Mesendoderm (in vitro differentiated cells): ENCODE results near the gene DEFB119.

Experiments
- DNase-seq: peaks from one replicate; pipeline ENCODE4 v3.0.0; 2013
- H2AK5ac ChIP-seq: 2 replicates; pipeline ENCODE4 v1.6.1; 2013; ENCODE audit warnings: low read length, inconsistent platforms
- H2BK120ac ChIP-seq: 2 replicates; pipeline ENCODE4 v1.6.1; 2013; ENCODE audit warnings: low read depth, mild to moderate bottlenecking, low read length, moderate library complexity, mixed read lengths
- H2BK15ac ChIP-seq: replicated peaks from 2 replicates; pipeline ENCODE4 v1.6.1; 2013; ENCODE audit warnings: low read depth, mild to moderate bottlenecking, moderate library complexity
- H2BK5ac ChIP-seq: 2 replicates; pipeline ENCODE4 v1.6.1; 2013; ENCODE audit warnings: low read length, inconsistent platforms
- H3K18ac ChIP-seq: 2 replicates; pipeline ENCODE4 v1.6.1; 2013; ENCODE audit warnings: mild to moderate bottlenecking, low read length, mixed read lengths
- H3K23ac ChIP-seq: one replicate; pipeline ENCODE4 v1.6.1; 2013; ENCODE audit warnings: low read length
- H3K27ac ChIP-seq: 2 replicates; pipeline ENCODE4 v1.5.1; 2013; ENCODE audit warnings: low read depth, mild to moderate bottlenecking, inconsistent platforms, low read length, moderate library complexity
- H3K27me3 ChIP-seq: 2 replicates; pipeline ENCODE4 v1.6.1; 2013; ENCODE audit warnings: low read length, control low read depth, mild to moderate bottlenecking, inconsistent platforms; ENCODE audit not compliant: insufficient read depth, poor library complexity
- H3K36me3 ChIP-seq: 2 replicates; pipeline ENCODE4 v1.6.1; 2013; ENCODE audit warnings: low read length, inconsistent platforms; ENCODE audit not compliant: control insufficient read depth, insufficient read depth
- H3K4ac ChIP-seq: one replicate; pipeline ENCODE4 v1.6.1; 2013; ENCODE audit warnings: low read depth, mild to moderate bottlenecking, low read length, moderate library complexity
- H3K4me1 ChIP-seq: 2 replicates; pipeline ENCODE4 v1.6.1; 2013; ENCODE audit warnings: low read depth, low read length, inconsistent platforms; ENCODE audit not compliant: control insufficient read depth
- H3K4me2 ChIP-seq: 2 replicates; pipeline ENCODE4 v1.6.1; 2013; ENCODE audit warnings: low read length
- H3K4me3 ChIP-seq: 2 replicates; pipeline ENCODE4 v1.5.1; 2013; ENCODE audit warnings: mild to moderate bottlenecking, low read length
- H3K56ac ChIP-seq: one replicate; pipeline ENCODE4 v1.6.1; 2013; ENCODE audit warnings: low read length
- H3K79me1 ChIP-seq: 2 replicates; pipeline ENCODE4 v1.6.1; 2013; ENCODE audit warnings: low read length, inconsistent platforms
- H3K79me2 ChIP-seq: 2 replicates; pipeline ENCODE4 v1.6.1; 2013; ENCODE audit warnings: mild to moderate bottlenecking, low read length; ENCODE audit not compliant: control insufficient read depth, insufficient read depth
- H3K9ac ChIP-seq: 2 replicates; pipeline ENCODE4 v1.6.1; 2013; ENCODE audit warnings: low read length, inconsistent platforms
- H4K5ac ChIP-seq: one replicate; pipeline ENCODE4 v1.6.1; 2013; ENCODE audit warnings: low read length
- H4K8ac ChIP-seq: one replicate; pipeline ENCODE4 v1.6.1; 2013; ENCODE audit warnings: low read depth, mild to moderate bottlenecking, control low read depth, low read length, moderate library complexity
- WGBS: extraction: QIAGEN DNeasy Blood & Tissue Kit; methylation state at CpG from one replicate; pipeline ENCODE4 v1.1.7; 2013; ENCODE audit warnings: low lambda C conversion rate, missing lambda C conversion rate; ENCODE audit not compliant: insufficient coverage; ENCODE audit errors: extremely low coverage; 5-methylcytosine and 5-hydroxymethylcytosine counted together

The DEFB119 gene

GRCh38 chr20:31415653-31416052, 25.3 kb upstream of the DEFB119 start:
- H3K9ac ChIP-seq = no peak overlapping the region
- H2BK15ac ChIP-seq = no peak overlapping the region
- no peaks in the 10 kb centered on the region for H3K4me1 ChIP-seq
- no peak overlapping the region for H2BK5ac ChIP-seq
- H3K4ac ChIP-seq = no peak overlapping the region
- no peak overlapping the region for H2BK120ac ChIP-seq
- H3K56ac ChIP-seq = no peak overlapping the region
- H3K79me1 ChIP-seq = no peaks in the 10 kb centered on the region
- H3K36me3 ChIP-seq = no peaks in the 10 kb centered on the region
- H3K4me2 ChIP-seq = no peak overlapping the region
- H2AK5ac ChIP-seq = no peak overlapping the region
- no peaks in the 10 kb centered on the region for H3K79me2 ChIP-seq
- no peak overlapping the region for H3K23ac ChIP-seq
- no peak overlapping the region for H3K18ac ChIP-seq
- no peak for DNase-seq
- WGBS = no CpG with 5 or more reads among the region's 2 CpGs
- H3K27ac ChIP-seq = no peak overlapping the region
- no peak overlapping the region for H4K8ac ChIP-seq
- H3K27me3 ChIP-seq = no peaks in the 10 kb centered on the region
- no peak overlapping the region for H3K4me3 ChIP-seq
- no peak overlapping the region for H4K5ac ChIP-seq

- no peak for DNase-seq
Observed at GRCh38 chr20:31414381-31414780, 24.0 kb upstream of the DEFB119 start.

GRCh38 chr20:31410011-31410410, 19.6 kb upstream of the DEFB119 start:
- Histone ChIP-seq H3K27me3 (no peaks in the 10 kb centered on the region), H3K27ac (no peak overlapping the region), H3K56ac (no peak overlapping the region), H2BK5ac (no peak overlapping the region), H3K23ac (no peak overlapping the region), H4K5ac (no peak overlapping the region), H4K8ac (no peak overlapping the region), H2BK15ac (no peak overlapping the region), H3K79me2 (no peaks in the 10 kb centered on the region), H2AK5ac (no peak overlapping the region), H3K79me1 (no peaks in the 10 kb centered on the region), H3K4me2 (no peak overlapping the region), H2BK120ac (no peak overlapping the region), H3K9ac (no peak overlapping the region), H3K36me3 (no peaks in the 10 kb centered on the region), H3K18ac (no peak overlapping the region), H3K4me3 (no peak overlapping the region), H3K4ac (no peak overlapping the region), H3K4me1 (no peaks in the 10 kb centered on the region)
- DNase-seq = no peak
- WGBS = 100% methylated on average over 1 of the region's 1 CpG

More at GRCh38 chr20:31414381-31414780, 24.0 kb upstream of the DEFB119 start:
- no peak overlapping the region for H3K4me3 ChIP-seq
- H3K79me1 ChIP-seq = no peaks in the 10 kb centered on the region
- H3K4me2 ChIP-seq = no peak overlapping the region
- no CpG with 5 or more reads among the region's 6 CpGs for WGBS
- H3K36me3 ChIP-seq = no peaks in the 10 kb centered on the region
- H2AK5ac ChIP-seq = no peak overlapping the region
- H3K56ac ChIP-seq = no peak overlapping the region
- no peak overlapping the region for H3K18ac ChIP-seq
- H3K79me2 ChIP-seq = no peaks in the 10 kb centered on the region
- no peak overlapping the region for H4K8ac ChIP-seq
- H4K5ac ChIP-seq = no peak overlapping the region
- H3K27me3 ChIP-seq = no peaks in the 10 kb centered on the region
- H2BK120ac ChIP-seq = no peak overlapping the region
- no peaks in the 10 kb centered on the region for H3K4me1 ChIP-seq
- no peak overlapping the region for H2BK5ac ChIP-seq
- H2BK15ac ChIP-seq = no peak overlapping the region
- no peak overlapping the region for H3K23ac ChIP-seq
- no peak overlapping the region for H3K4ac ChIP-seq
- no peak overlapping the region for H3K9ac ChIP-seq
- no peak overlapping the region for H3K27ac ChIP-seq

GRCh38 chr20:31406115-31406514, 15.7 kb upstream of the DEFB119 start, which contains the start of gene DEFB121:
TSS of gene DEFB121 (minus strand) at chr20:31406215. CDS start at chr20:31406152, 63 bp downstream.
- H3K4me2 ChIP-seq = no peak within 1 kb of the TSS
- no peak within 1 kb of the TSS for H3K23ac ChIP-seq
- H3K79me2 ChIP-seq = no peaks in the 10 kb centered on the region
- no peak within 1 kb of the TSS for H2AK5ac ChIP-seq
- no peak for DNase-seq
- H4K5ac ChIP-seq = no peak within 1 kb of the TSS
- H3K27me3 ChIP-seq = no peaks in the 10 kb centered on the region
- no peak within 1 kb of the TSS for H2BK5ac ChIP-seq
- H3K18ac ChIP-seq = no peak within 1 kb of the TSS
- no peak within 1 kb of the TSS for H4K8ac ChIP-seq
- no peak within 1 kb of the TSS for H2BK15ac ChIP-seq
- no peak within 1 kb of the TSS for H3K9ac ChIP-seq
- no peaks in the 10 kb centered on the region for H3K36me3 ChIP-seq
- no CpG with 5 or more reads among the region's 3 CpGs for WGBS
- no peak within 1 kb of the TSS for H2BK120ac ChIP-seq
- no peak within 1 kb of the TSS for H3K4ac ChIP-seq
- no peak within 1 kb of the TSS for H3K56ac ChIP-seq
- H3K27ac ChIP-seq = no peak within 1 kb of the TSS
- H3K79me1 ChIP-seq = no peaks in the 10 kb centered on the region
- H3K4me1 ChIP-seq = no peaks in the 10 kb centered on the region
- no peak within 1 kb of the TSS for H3K4me3 ChIP-seq

GRCh38 chr20:31403886-31404285, 13.5 kb upstream of the DEFB119 start:
- Histone ChIP-seq H3K36me3 (no peaks in the 10 kb centered on the region), H3K4me2 (no peak overlapping the region)
- WGBS = no CpG with 5 or more reads among the region's 1 CpG

GRCh38 chr20:31394900-31395299, 4.5 kb upstream of the DEFB119 start:
- H3K4me2 ChIP-seq = no peak overlapping the region
- no peak overlapping the region for H2BK5ac ChIP-seq
- H2BK120ac ChIP-seq = no peak overlapping the region
- H3K9ac ChIP-seq = no peak overlapping the region
- H3K4ac ChIP-seq = no peak overlapping the region
- H3K23ac ChIP-seq = no peak overlapping the region
- no peak overlapping the region for H4K8ac ChIP-seq
- no peaks in the 10 kb centered on the region for H3K27me3 ChIP-seq
- H3K79me2 ChIP-seq = no peaks in the 10 kb centered on the region
- H3K56ac ChIP-seq = no peak overlapping the region
- H4K5ac ChIP-seq = no peak overlapping the region
- H3K4me3 ChIP-seq = no peak overlapping the region
- no peak for DNase-seq
- no peaks in the 10 kb centered on the region for H3K4me1 ChIP-seq
- H2BK15ac ChIP-seq = no peak overlapping the region
- no peak overlapping the region for H2AK5ac ChIP-seq
- no peaks in the 10 kb centered on the region for H3K79me1 ChIP-seq
- no peaks in the 10 kb centered on the region for H3K36me3 ChIP-seq
- 100% methylated on average over 1 of the region's 3 CpGs for WGBS
- H3K27ac ChIP-seq = no peak overlapping the region
- no peak overlapping the region for H3K18ac ChIP-seq

More at GRCh38 chr20:31403886-31404285, 13.5 kb upstream of the DEFB119 start:
- Histone ChIP-seq H4K5ac (no peak overlapping the region), H3K18ac (no peak overlapping the region), H3K9ac (no peak overlapping the region), H3K27me3 (no peaks in the 10 kb centered on the region), H2BK15ac (no peak overlapping the region), H3K4ac (no peak overlapping the region), H3K4me3 (no peak overlapping the region), H3K56ac (no peak overlapping the region), H3K79me1 (no peaks in the 10 kb centered on the region), H2BK120ac (no peak overlapping the region), H3K79me2 (no peaks in the 10 kb centered on the region), H3K27ac (no peak overlapping the region), H2AK5ac (no peak overlapping the region), H3K23ac (no peak overlapping the region), H4K8ac (no peak overlapping the region), H2BK5ac (no peak overlapping the region), H3K4me1 (no peaks in the 10 kb centered on the region)
- DNase-seq = no peak
